Neural progenitor cell (in vitro differentiated cells): ENCODE results near the gene TBC1D2. TPM values are rescaled to one million over a fixed set of nuclear protein-coding genes. Genes with fewer than 3 reads are reported as not detected.

ENCODE experiments used
- DNase-seq: peaks from one replicate; pipeline ENCODE4 v3.0.0-alpha.2; 2016; ENCODE audit warnings: low spot score
- H2AFZ ChIP-seq: fragments of 200-600 bp; sonication (generic); replicated peaks from 2 replicates; pipeline ENCODE4 v1.6.1; 2016; ENCODE audit warnings: antibody characterized with exemption
- H3F3A ChIP-seq: fragments of 200-600 bp; sonication (generic); 2 replicates; pipeline ENCODE4 v1.6.1; 2016; ENCODE audit warnings: antibody characterized with exemption, low read depth
- H3K27ac ChIP-seq: fragments of 200-600 bp; sonication (generic); 2 replicates; pipeline ENCODE4 v1.5.1; 2016; ENCODE audit warnings: mild to moderate bottlenecking
- H3K27me3 ChIP-seq: fragments of 200-600 bp; sonication (generic); 2 replicates; pipeline ENCODE4 v1.6.1; 2016; ENCODE audit warnings: mild to moderate bottlenecking, moderate library complexity
- H3K36me3 ChIP-seq: fragments of 200-600 bp; sonication (generic); 2 replicates; pipeline ENCODE4 v1.5.1; 2016
- H3K4me1 ChIP-seq: fragments of 200-600 bp; sonication (generic); 2 replicates; pipeline ENCODE4 v1.6.1; 2016; ENCODE audit warnings: mixed run types
- H3K4me2 ChIP-seq: fragments of 200-600 bp; sonication (generic); 2 replicates; pipeline ENCODE4 v1.6.1; 2016
- H3K4me3 ChIP-seq: fragments of 200-600 bp; sonication (generic); 2 replicates; pipeline ENCODE4 v1.5.1; 2016
- H3K79me2 ChIP-seq: fragments of 200-600 bp; sonication (generic); 2 replicates; pipeline ENCODE4 v1.6.1; 2016; ENCODE audit warnings: low read depth
- H3K9ac ChIP-seq: fragments of 200-600 bp; sonication (generic); 2 replicates; pipeline ENCODE4 v1.6.1; 2016
- H3K9me3 ChIP-seq: fragments of 200-600 bp; sonication (generic); 2 replicates; pipeline ENCODE4 v1.5.1; 2016; ENCODE audit warnings: low read depth
- H4K20me1 ChIP-seq: fragments of 200-600 bp; sonication (generic); 2 replicates; pipeline ENCODE4 v1.6.1; 2016; ENCODE audit warnings: low read depth
- H3K27ac Mint-ChIP-seq: 3 replicates; pipeline ENCODE4 v1.8.0; 2021; ENCODE audit warnings: mixed read lengths
- H3K27me3 Mint-ChIP-seq: 2 replicates; pipeline ENCODE4 v1.8.0; 2022; ENCODE audit warnings: low read depth, mild to moderate bottlenecking, inconsistent platforms, moderate library complexity, mixed read lengths; ENCODE audit not compliant: insufficient read depth
- H3K36me3 Mint-ChIP-seq: 3 replicates; pipeline ENCODE4 v1.8.0; 2021; ENCODE audit warnings: mixed read lengths
- H3K4me1 Mint-ChIP-seq: 3 replicates; pipeline ENCODE4 v1.8.0; 2021; ENCODE audit warnings: mixed read lengths
- H3K4me3 Mint-ChIP-seq: 3 replicates; pipeline ENCODE4 v1.8.0; 2021; ENCODE audit warnings: mild to moderate bottlenecking, moderate library complexity, mixed read lengths
- H3K9me3 Mint-ChIP-seq: 3 replicates; pipeline ENCODE4 v1.8.0; 2020; ENCODE audit warnings: mixed read lengths
- CTCF ChIP-seq: fragments of 200-600 bp; sonication (generic); IDR thresholded peaks from 2 replicates; pipeline ENCODE4 v1.5.1; 2017; ENCODE audit warnings: antibody characterized with exemption, mild to moderate bottlenecking
- EZH2 ChIP-seq: fragments of 200-600 bp; sonication (generic); IDR thresholded peaks from 2 replicates; pipeline ENCODE4 v1.6.1; 2017; ENCODE audit warnings: antibody characterized with exemption, mild to moderate bottlenecking, moderate library complexity
- EZH2phosphoT487 ChIP-seq: fragments of 200-600 bp; sonication (generic); IDR thresholded peaks from 2 replicates; pipeline ENCODE4 v1.6.1; 2017; ENCODE audit warnings: antibody characterized with exemption
- microRNA-seq: library from miRNA; unstranded; fragments of <30 nt; microRNA quantifications from one replicate; pipeline ENCODE4, GENCODE V29; 2016
- small RNA-seq: library from RNA; depleted of rRNA; stranded (forward); fragments of <200 nt; gene quantifications from one replicate; pipeline ENCODE3, GENCODE V24; 2015
- total RNA-seq: library from RNA; depleted of rRNA; stranded (reverse); fragments of >200 nt; gene quantifications from 2 replicates; pipeline ENCODE4 v1.2.3, GENCODE V29; 2015; ENCODE audit warnings: low replicate concordance

The TBC1D2 gene
- total RNA-seq, 1 donor from 2014 or later = 0.41 TPM

GRCh38 chr9:98150164-98150563, 105.3 kb downstream of the TBC1D2 start:
- Mint-ChIP-seq H3K4me1 (peaks cover 11% of the 10 kb centered on the region), H3K27ac (no peak overlapping the region), H3K36me3 (no peaks in the 10 kb centered on the region), H3K27me3 (peaks cover 5% of the 10 kb centered on the region), H3K4me3 (no peak overlapping the region), H3K9me3 (no peaks in the 10 kb centered on the region)
- Histone ChIP-seq H3F3A (no peaks in the 10 kb centered on the region), H3K27ac (no peak overlapping the region), H3K79me2 (no peaks in the 10 kb centered on the region), H3K9me3 (no peaks in the 10 kb centered on the region), H3K27me3 (no peaks in the 10 kb centered on the region), H3K36me3 (no peaks in the 10 kb centered on the region), H4K20me1 (no peaks in the 10 kb centered on the region), H3K4me3 (no peak overlapping the region), H3K4me2 (no peak overlapping the region), H2AFZ (no peak overlapping the region), H3K9ac (no peak overlapping the region), H3K4me1 (peaks cover 7% of the 10 kb centered on the region)
- DNase-seq = no peak
- no peak for TF ChIP-seq CTCF
- no peak for TF ChIP-seq EZH2phosphoT487
- TF ChIP-seq EZH2 = no peak

DNA sequence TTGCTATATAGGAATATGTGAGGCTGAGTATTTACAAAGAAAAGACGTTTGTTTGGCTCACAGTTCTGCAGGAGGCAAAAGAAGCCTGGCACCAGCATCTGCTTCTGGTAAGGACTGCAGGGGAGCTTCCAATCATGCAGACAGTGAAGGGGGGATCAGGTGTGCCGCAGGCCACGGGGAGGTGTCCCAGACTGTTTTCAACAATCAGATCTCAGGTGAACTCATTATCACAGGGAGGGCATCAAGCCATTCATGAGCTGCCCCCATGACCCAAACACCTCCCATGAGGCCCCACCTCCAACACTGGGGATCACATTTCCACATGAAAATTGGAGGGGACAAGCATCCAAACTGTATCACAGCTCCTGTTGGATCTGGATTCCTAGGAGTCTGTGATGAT, 106.0 kb downstream of the TBC1D2 start:
- H3F3A ChIP-seq = no peaks in the 10 kb centered on the region
- H3K9ac ChIP-seq = no peak overlapping the region
- H3K9me3 Mint-ChIP-seq = no peaks in the 10 kb centered on the region
- H3K9me3 ChIP-seq = no peaks in the 10 kb centered on the region
- no peaks in the 10 kb centered on the region for H4K20me1 ChIP-seq
- no peaks in the 10 kb centered on the region for H3K79me2 ChIP-seq
- H3K27me3 ChIP-seq = no peaks in the 10 kb centered on the region
- no peak overlapping the region for H3K4me2 ChIP-seq
- H3K4me1 ChIP-seq = peaks cover 7% of the 10 kb centered on the region
- no peaks in the 10 kb centered on the region for H3K36me3 Mint-ChIP-seq
- H3K27me3 Mint-ChIP-seq = peaks cover 5% of the 10 kb centered on the region
- H3K36me3 ChIP-seq = no peaks in the 10 kb centered on the region
- no peak overlapping the region for H3K27ac ChIP-seq
- H2AFZ ChIP-seq = no peak overlapping the region
- no peak overlapping the region for H3K4me3 ChIP-seq
- TF ChIP-seq EZH2phosphoT487 = no peak
- TF ChIP-seq CTCF = no peak
- TF ChIP-seq EZH2 = no peak
- H3K27ac Mint-ChIP-seq = no peak overlapping the region
- no peak for DNase-seq
- H3K4me1 Mint-ChIP-seq = peaks cover 11% of the 10 kb centered on the region
- no peak overlapping the region for H3K4me3 Mint-ChIP-seq

Small RNA genes lying within 50 kb of the gene (microRNA-seq; reads per million reads assigned to microRNA genes)
- gene MIR6854 = not detected

Small RNA genes lying within 50 kb of the gene (small RNA-seq; reads per million reads assigned to genes)
- not detected for gene MIR6854

Other genes starting within 250 kb of the TBC1D2 start
- gene NANS, start 198.9 kb downstream of the TBC1D2 start, total RNA-seq = 13.0 and 17.0 TPM in 2 replicates
- gene TRIM14, start 136.4 kb downstream of the TBC1D2 start, total RNA-seq = 0.17 and 2.7 TPM in 2 replicates
- 2.4 and 3.6 TPM in 2 replicates for gene CORO2A, start 63.0 kb downstream of the TBC1D2 start, total RNA-seq